HepG2 (cell line): ENCODE data around the gene RTN4RL2. TPM values are rescaled to one million over a fixed set of nuclear protein-coding genes. Genes with fewer than 3 reads are reported as not detected.
A peak's percentile ranks its signal among the peaks of the same experiment; 100 is the strongest.

Experiments
- ARID4A ChIP-seq: sonication (generic); formaldehyde crosslinking; IDR thresholded peaks from 2 replicates; pipeline ENCODE4 v1.5.0; 2020; ENCODE audit warnings: mild to moderate bottlenecking, missing genetic modification reagents, borderline replicate concordance
- GMEB1 ChIP-seq: sonication (generic); formaldehyde crosslinking; IDR thresholded peaks from 2 replicates; pipeline ENCODE4 v1.5.1; 2020; ENCODE audit warnings: missing genetic modification reagents, mild to moderate bottlenecking, borderline replicate concordance
- GPBP1L1 ChIP-seq: sonication (generic); formaldehyde crosslinking; IDR thresholded peaks from 2 replicates; pipeline ENCODE4 v1.5.0; 2020; ENCODE audit warnings: mild to moderate bottlenecking, missing genetic modification reagents
- HOMEZ ChIP-seq: IDR thresholded peaks from 2 replicates; pipeline ENCODE4 v1.6.1; 2016; ENCODE audit warnings: low read depth
- HOXA3 ChIP-seq: sonication (generic); formaldehyde crosslinking; IDR thresholded peaks from 2 replicates; pipeline ENCODE4 v1.5.0; 2020; ENCODE audit warnings: missing genetic modification reagents
- MXD1 ChIP-seq: sonication (generic); formaldehyde crosslinking; IDR thresholded peaks from 2 replicates; pipeline ENCODE4 v1.4.0; 2020; ENCODE audit warnings: mild to moderate bottlenecking, missing genetic modification reagents
- PAX8 ChIP-seq: sonication (generic); formaldehyde crosslinking; IDR thresholded peaks from 2 replicates; pipeline ENCODE4 v1.8.0; 2022; ENCODE audit warnings: mild to moderate bottlenecking, missing genetic modification reagents, borderline replicate concordance
- PHF8 ChIP-seq: sonication (generic); formaldehyde crosslinking; IDR thresholded peaks from 2 replicates; pipeline ENCODE4 v1.5.0; 2020; ENCODE audit warnings: missing genetic modification reagents
- RARG ChIP-seq: sonication (generic); formaldehyde crosslinking; IDR thresholded peaks from 2 replicates; pipeline ENCODE4 v1.4.0; 2020; ENCODE audit warnings: low read depth, mild to moderate bottlenecking, missing genetic modification reagents
- ZBTB7B ChIP-seq: sonication (generic); formaldehyde crosslinking; IDR thresholded peaks from 2 replicates; pipeline ENCODE4 v1.4.0; 2020; ENCODE audit warnings: missing genetic modification reagents
- ZEB1 ChIP-seq: IDR thresholded peaks from 2 replicates; pipeline ENCODE4 v1.6.1; 2012; ENCODE audit warnings: mild to moderate bottlenecking, low read depth, inconsistent platforms; ENCODE audit not compliant: insufficient replicate concordance
- ZIK1 ChIP-seq: sonication (generic); formaldehyde crosslinking; IDR thresholded peaks from 2 replicates; pipeline ENCODE4 v1.5.0; 2020; ENCODE audit warnings: mild to moderate bottlenecking, low read depth, missing genetic modification reagents, borderline replicate concordance
- ZNF138 ChIP-seq: sonication (generic); formaldehyde crosslinking; IDR thresholded peaks from 2 replicates; pipeline ENCODE4 v1.5.0; 2020; ENCODE audit warnings: mild to moderate bottlenecking, low read depth, missing genetic modification reagents
- ZNF296 ChIP-seq: sonication (generic); formaldehyde crosslinking; conservative IDR thresholded peaks from 2 replicates; pipeline ENCODE4 v1.5.0; 2020; ENCODE audit warnings: mild to moderate bottlenecking, missing genetic modification reagents
- ZNF670 ChIP-seq: sonication (generic); formaldehyde crosslinking; IDR thresholded peaks from 2 replicates; pipeline ENCODE4 v1.8.0; 2022; ENCODE audit warnings: mild to moderate bottlenecking, missing genetic modification reagents, borderline replicate concordance
- ZNF704 ChIP-seq: sonication (generic); formaldehyde crosslinking; IDR thresholded peaks from 2 replicates; pipeline ENCODE4 v1.8.1; 2023; ENCODE audit warnings: mild to moderate bottlenecking, inconsistent platforms, moderate library complexity, missing genetic modification reagents, borderline replicate concordance
- ZSCAN30 ChIP-seq: sonication (generic); formaldehyde crosslinking; IDR thresholded peaks from 2 replicates; pipeline ENCODE4 v1.5.0; 2020; ENCODE audit warnings: mild to moderate bottlenecking, missing genetic modification reagents
- polyA plus RNA-seq, 8 experiments: library from polyadenylated mRNA; depleted of rRNA in 3 of 8; stranded (reverse) in 7 of 8; unstranded in 1 of 8; fragments of >200 nt; fragmentation: Illumina TruSeq in 4 of 8; extraction: Trizol in 4 of 8; gene quantifications; 2 replicates each; pipeline versions ENCODE4 v1.2.1 to v1.2.3, GENCODE V29; 2011 to 2016; ENCODE audit warnings: low read depth in 4 of 8, missing spikeins in 1 of 8, mixed read lengths in 1 of 8; ENCODE audit not compliant: insufficient read depth in 1 of 8
- total RNA-seq, 5 experiments: library from RNA; depleted of rRNA; stranded (reverse); fragments of >200 nt; fragmentation: Illumina TruSeq; extraction: Trizol; gene quantifications; 2 replicates each; pipeline ENCODE4 v1.2.3, GENCODE V29; 2016; ENCODE audit warnings: low read depth in 1 of 5

RTN4RL2 gene
- total and polyA plus RNA-seq, 2 of the 13 experiments (the other 11 are each of a cell fraction or from before 2014, with no cell fraction given) = 1.3 to 4.3 TPM

- TF ChIP-seq HOMEZ (CRISPR knock-in tag) (peak; percentile 66), GMEB1 (CRISPR knock-in tag) (no peak; the same call in 1 of the 2 replicates), PHF8 (CRISPR knock-in tag) (no peak), ZBTB7B (CRISPR knock-in tag) (peak; percentile 35; the same call in 1 of the 2 replicates), RARG (CRISPR knock-in tag) (no peak), ZNF670 (no peak), MXD1 (CRISPR knock-in tag) (no peak), PAX8 (CRISPR knock-in tag) (no peak), ZSCAN30 (CRISPR knock-in tag) (no peak), ZEB1 (peak; percentile 34), ZIK1 (CRISPR knock-in tag) (no peak), GPBP1L1 (CRISPR knock-in tag) (no peak), ZNF138 (CRISPR knock-in tag) (no peak), ZNF704 (CRISPR knock-in tag) (no peak), HOXA3 (CRISPR knock-in tag) (peak; percentile 59; the same call in 1 of the 2 replicates), ZNF296 (CRISPR knock-in tag) (no peak), ARID4A (CRISPR knock-in tag) (peak; percentile 43; the same call in 1 of the 2 replicates)
These were observed 25.4 kb upstream of the RTN4RL2 start (continued) for GRCh38 chr11:57434640-57435546.
